OCI-LY1 (cell line): ENCODE measurements around the gene WFDC12.
"Not testable (repeated sequence)": the region's sequence is repeated elsewhere in the genome, so short reads cannot be mapped to it uniquely, and the experiment has no call there.

Experiments used
- CTCF ChIP-seq: fragments of 200-600 bp; sonication (generic), shearing (Covaris generic); IDR thresholded peaks from 2 replicates; pipeline ENCODE4 v1.5.1; 2017; ENCODE audit warnings: mild to moderate bottlenecking, antibody characterized with exemption, low read length, moderate library complexity, mixed read lengths
- EZH2 ChIP-seq: fragments of 200-600 bp; sonication (generic), shearing (Covaris generic); IDR thresholded peaks from 2 replicates; pipeline ENCODE4 v1.8.0; 2017; ENCODE audit warnings: borderline replicate concordance, mixed run types, mild to moderate bottlenecking, antibody characterized with exemption, low read length, moderate library complexity, mixed read lengths

GRCh38 chr20:45154794-45155193, 30.5 kb upstream of the WFDC12 start:
- not testable (repeated sequence) for TF ChIP-seq CTCF, EZH2
